Astrocyte (in vitro differentiated cells and primary cell): ENCODE measurements around the gene LRRC45. TPM values are rescaled to one million over a fixed set of nuclear protein-coding genes. Genes with fewer than 3 reads are reported as not detected.

ENCODE experiments used
- DNase-seq: peaks from one replicate; pipeline ENCODE4 v3.0.0-alpha.2; 2010; ENCODE audit warnings: low read depth
- FAIRE-seq: peaks from 2 replicates; lab custom pipeline; 2011; peaks lifted over from hg19 to GRCh38; lab: Jason Lieb, UNC
- H2AFZ ChIP-seq: 2 replicates; pipeline ENCODE4 v1.6.0; 2012; ENCODE audit warnings: low read depth, low read length, inconsistent platforms
- H3K27ac ChIP-seq: 2 replicates; pipeline ENCODE4 v1.5.1; 2011; ENCODE audit warnings: low read depth, low read length, inconsistent platforms
- H3K27me3 ChIP-seq: 2 replicates; pipeline ENCODE4 v1.6.0; 2011; ENCODE audit warnings: low read length, inconsistent platforms; ENCODE audit not compliant: insufficient read depth
- H3K36me3 ChIP-seq: 2 replicates; pipeline ENCODE4 v1.5.1; 2011; ENCODE audit warnings: low read length, inconsistent platforms; ENCODE audit not compliant: insufficient read depth
- H3K4me1 ChIP-seq: 2 replicates; pipeline ENCODE4 v1.5.1; 2011; ENCODE audit warnings: low read length, inconsistent platforms; ENCODE audit not compliant: insufficient read depth
- H3K4me2 ChIP-seq: 2 replicates; pipeline ENCODE4 v1.6.0; 2012; ENCODE audit warnings: low read length, inconsistent platforms
- H3K4me3 ChIP-seq: 2 replicates; pipeline ENCODE4 v1.5.1; 2011; ENCODE audit warnings: low read depth, mild to moderate bottlenecking, low read length, inconsistent platforms; ENCODE audit not compliant: insufficient read depth
- H3K79me2 ChIP-seq: 2 replicates; pipeline ENCODE4 v1.6.0; 2012; ENCODE audit warnings: mild to moderate bottlenecking, low read length, inconsistent platforms; ENCODE audit not compliant: insufficient read depth
- H3K9ac ChIP-seq: 2 replicates; pipeline ENCODE4 v1.6.0; 2012; ENCODE audit warnings: mild to moderate bottlenecking, low read length, inconsistent platforms
- H3K9me3 ChIP-seq: 2 replicates; pipeline ENCODE4 v1.5.1; 2012; ENCODE audit warnings: low read depth, mild to moderate bottlenecking, low read length, inconsistent platforms; ENCODE audit not compliant: insufficient read depth
- H4K20me1 ChIP-seq: 2 replicates; pipeline ENCODE4 v1.6.0; 2012; ENCODE audit warnings: low read length, inconsistent platforms; ENCODE audit not compliant: insufficient read depth
- H3K27ac Mint-ChIP-seq: one replicate; pipeline ENCODE4 v1.8.0; 2021; ENCODE audit warnings: mild to moderate bottlenecking, mixed read lengths; ENCODE audit not compliant: unreplicated experiment
- H3K27me3 Mint-ChIP-seq: one replicate; pipeline ENCODE4 v1.8.0; 2021; ENCODE audit warnings: low read depth, mixed read lengths; ENCODE audit not compliant: unreplicated experiment
- H3K36me3 Mint-ChIP-seq: one replicate; pipeline ENCODE4 v1.8.0; 2021; ENCODE audit warnings: low read depth, mixed read lengths; ENCODE audit not compliant: unreplicated experiment
- H3K4me1 Mint-ChIP-seq: one replicate; pipeline ENCODE4 v1.8.0; 2021; ENCODE audit warnings: low read depth, mixed read lengths; ENCODE audit not compliant: unreplicated experiment
- H3K4me3 Mint-ChIP-seq: one replicate; pipeline ENCODE4 v1.8.0; 2021; ENCODE audit warnings: mild to moderate bottlenecking, moderate library complexity, mixed read lengths; ENCODE audit not compliant: unreplicated experiment
- H3K9me3 Mint-ChIP-seq: one replicate; pipeline ENCODE4 v1.8.0; 2021; ENCODE audit warnings: mild to moderate bottlenecking, mixed read lengths; ENCODE audit not compliant: unreplicated experiment
- CTCF ChIP-seq: IDR thresholded peaks from 2 replicates; pipeline ENCODE4 v1.5.1; 2011; ENCODE audit warnings: low read depth, mild to moderate bottlenecking, inconsistent platforms, low read length, moderate library complexity; ENCODE audit not compliant: insufficient read depth
- EZH2 ChIP-seq: IDR thresholded peaks from 2 replicates; pipeline ENCODE4 v1.6.1; 2012; ENCODE audit warnings: mild to moderate bottlenecking, low read length, inconsistent platforms; ENCODE audit not compliant: insufficient read depth
- total RNA-seq: library from RNA; stranded (reverse); gene quantifications from 2 replicates; pipeline ENCODE4 v1.2.1, GENCODE V29; 2021

LRRC45 gene
- total RNA-seq, 1 donor from 2014 or later = 6.6 TPM

GRCh38 chr17:82006468-82007227 is 16.5 kb upstream of the LRRC45 start:
- H3K4me3 Mint-ChIP-seq = peak overlapping the region; percentile 76
- Histone ChIP-seq H3K4me2 (peak overlapping the region; percentile 28), H3K27ac (no peak overlapping the region)

GRCh38 chr17:82007228-82007494 is 15.9 kb upstream of the LRRC45 start:
- Histone ChIP-seq H3K27me3 (no peaks in the 10 kb centered on the region), H3K4me1 (peaks cover 40% of the 10 kb centered on the region), H3K79me2 (no peaks in the 10 kb centered on the region), H3K36me3 (no peaks in the 10 kb centered on the region), H3K9ac (no peak overlapping the region), H2AFZ (no peak overlapping the region), H3K4me3 (no peak overlapping the region), H4K20me1 (peaks cover 6% of the 10 kb centered on the region), H3K27ac (no peak overlapping the region), H3K4me2 (no peak overlapping the region), H3K9me3 (no peaks in the 10 kb centered on the region)
- no peak overlapping the region for H3K4me3 Mint-ChIP-seq
- H3K4me1 Mint-ChIP-seq = peaks cover 17% of the 10 kb centered on the region
- no peaks in the 10 kb centered on the region for H3K27me3 Mint-ChIP-seq
- no peaks in the 10 kb centered on the region for H3K9me3 Mint-ChIP-seq
- no peaks in the 10 kb centered on the region for H3K36me3 Mint-ChIP-seq
- FAIRE-seq = no peak
- H3K27ac Mint-ChIP-seq = no peak overlapping the region
- TF ChIP-seq EZH2 (no peak), CTCF (no peak)
- DNase-seq = no peak

More at GRCh38 chr17:82006468-82007227, 16.5 kb upstream of the LRRC45 start:
- TF ChIP-seq CTCF = no peak
- no peak for TF ChIP-seq EZH2
- H3K27me3 ChIP-seq = no peaks in the 10 kb centered on the region
- peaks cover 18% of the 10 kb centered on the region for H3K4me1 Mint-ChIP-seq
- DNase-seq = peak; percentile 54
- no peaks in the 10 kb centered on the region for H3K36me3 ChIP-seq
- H3K36me3 Mint-ChIP-seq = no peaks in the 10 kb centered on the region
- peak overlapping the region; percentile 47 for H3K27ac Mint-ChIP-seq
- H3K9ac ChIP-seq = peak overlapping the region; percentile 58
- H3K4me3 ChIP-seq = no peak overlapping the region
- no peak for FAIRE-seq
- peaks cover 41% of the 10 kb centered on the region for H3K4me1 ChIP-seq
- no peaks in the 10 kb centered on the region for H3K79me2 ChIP-seq
- no peaks in the 10 kb centered on the region for H3K9me3 ChIP-seq
- H2AFZ ChIP-seq = no peak overlapping the region
- H4K20me1 ChIP-seq = peaks cover 6% of the 10 kb centered on the region
- H3K27me3 Mint-ChIP-seq = no peaks in the 10 kb centered on the region
- no peaks in the 10 kb centered on the region for H3K9me3 Mint-ChIP-seq
